ENCODE data around the gene CPAMD8.

CPAMD8 gene

GRCh38 chr19:16872728-16873127, 153.9 kb downstream of the CPAMD8 start:
- no peak for FAIRE-seq

- no peak for FAIRE-seq
These were observed 154.7 kb downstream of the CPAMD8 start for GRCh38 chr19:16871871-16872270.

GRCh38 chr19:16869331-16869972, 157.2 kb downstream of the CPAMD8 start:
- no peak for FAIRE-seq

GRCh38 chr19:16868423-16869130, 158.0 kb downstream of the CPAMD8 start:
- no peak for FAIRE-seq

- FAIRE-seq = no peak
These were observed 159.4 kb downstream of the CPAMD8 start for GRCh38 chr19:16867211-16867610.

- no peak for FAIRE-seq
These were observed 163.7 kb downstream of the CPAMD8 start for GRCh38 chr19:16862826-16863415.

GRCh38 chr19:16861834-16862233, 164.8 kb downstream of the CPAMD8 start:
- no peak for FAIRE-seq

- FAIRE-seq = no peak
These were observed 165.6 kb downstream of the CPAMD8 start for GRCh38 chr19:16861011-16861410.

GRCh38 chr19:16860118-16860517, 166.5 kb downstream of the CPAMD8 start:
- no peak for FAIRE-seq

GRCh38 chr19:16859626-16860025, 167.0 kb downstream of the CPAMD8 start:
- FAIRE-seq = no peak

- FAIRE-seq = no peak
These were observed 170.5 kb downstream of the CPAMD8 start for GRCh38 chr19:16856091-16856490.

GRCh38 chr19:16853066-16853465, 173.5 kb downstream of the CPAMD8 start:
- no peak for FAIRE-seq

GRCh38 chr19:16851031-16851712, 175.4 kb downstream of the CPAMD8 start:
- FAIRE-seq = no peak

- no peak for FAIRE-seq
These were observed 176.5 kb downstream of the CPAMD8 start for GRCh38 chr19:16850133-16850532.

- no peak for FAIRE-seq
These were observed 177.4 kb downstream of the CPAMD8 start for GRCh38 chr19:16849168-16849567.

GRCh38 chr19:16847430-16847829, 179.2 kb downstream of the CPAMD8 start:
- FAIRE-seq = no peak

- FAIRE-seq = no peak
These were observed 179.7 kb downstream of the CPAMD8 start for GRCh38 chr19:16846901-16847300.
